Effector memory CD4-positive, alpha-beta T cell (primary cell): ENCODE results near the gene ZBED4.

ENCODE experiments used
- DNase-seq, 3 donors: peaks; one replicate each; pipeline ENCODE4 v3.0.0-alpha.2; 2020
- H3K27ac ChIP-seq: 2 replicates; pipeline ENCODE4 v1.7.0; 2013; ENCODE audit warnings: mild to moderate bottlenecking, low read length, moderate library complexity; ENCODE audit not compliant: insufficient read depth, poor library complexity, severe bottlenecking
- H3K27me3 ChIP-seq: replicated peaks from 2 replicates; pipeline ENCODE4 v1.7.0; 2013; ENCODE audit warnings: mild to moderate bottlenecking, low read length; ENCODE audit not compliant: insufficient read depth, control insufficient read depth, poor library complexity, severe bottlenecking
- H3K36me3 ChIP-seq: 2 replicates; pipeline ENCODE4 v1.7.0; 2013; ENCODE audit warnings: mild to moderate bottlenecking, low read length, moderate library complexity; ENCODE audit not compliant: control insufficient read depth, insufficient read depth
- H3K4me1 ChIP-seq: 2 replicates; pipeline ENCODE4 v1.7.0; 2013; ENCODE audit warnings: low read length, mild to moderate bottlenecking; ENCODE audit not compliant: control insufficient read depth, insufficient read depth, poor library complexity, severe bottlenecking
- H3K4me3 ChIP-seq: 2 replicates; pipeline ENCODE4 v1.7.0; 2013; ENCODE audit warnings: low read length, low read depth, mild to moderate bottlenecking; ENCODE audit not compliant: insufficient read depth, poor library complexity, severe bottlenecking
- H3K9me3 ChIP-seq: 2 replicates; pipeline ENCODE4 v1.7.0; 2013; ENCODE audit warnings: mild to moderate bottlenecking, low read length, moderate library complexity; ENCODE audit not compliant: control insufficient read depth

Gene ZBED4

GRCh38 chr22:49887702-49888101 lies 34.1 kb downstream of the ZBED4 start:
- no peaks in the 10 kb centered on the region for H3K9me3 ChIP-seq
- H3K27me3 ChIP-seq: no peaks in the 10 kb centered on the region
- no peaks in the 10 kb centered on the region for H3K4me1 ChIP-seq
- H3K27ac ChIP-seq: no peak overlapping the region
- H3K4me3 ChIP-seq: no peak overlapping the region
- H3K36me3 ChIP-seq: peaks cover 44% of the 10 kb centered on the region
- DNase-seq: no peak

- no peak for DNase-seq
- H3K36me3 ChIP-seq: peaks cover 40% of the 10 kb centered on the region
- H3K27ac ChIP-seq: no peak overlapping the region
- H3K27me3 ChIP-seq: no peaks in the 10 kb centered on the region
- no peaks in the 10 kb centered on the region for H3K4me1 ChIP-seq
- no peaks in the 10 kb centered on the region for H3K9me3 ChIP-seq
- H3K4me3 ChIP-seq: no peak overlapping the region
Measured at GRCh38 chr22:49889071-49889470, 35.4 kb downstream of the ZBED4 start.

GRCh38 chr22:49892226-49892899 lies 38.7 kb downstream of the ZBED4 start:
- Histone ChIP-seq H3K9me3 (no peaks in the 10 kb centered on the region), H3K27ac (no peak overlapping the region), H3K36me3 (peaks cover 11% of the 10 kb centered on the region), H3K4me1 (no peaks in the 10 kb centered on the region), H3K27me3 (no peaks in the 10 kb centered on the region), H3K4me3 (no peak overlapping the region)
- DNase-seq: no peak

- DNase-seq: no peak
- peaks cover 7% of the 10 kb centered on the region for H3K36me3 ChIP-seq
- H3K4me3 ChIP-seq: no peak overlapping the region
- H3K9me3 ChIP-seq: no peaks in the 10 kb centered on the region
- H3K27ac ChIP-seq: no peak overlapping the region
- no peaks in the 10 kb centered on the region for H3K27me3 ChIP-seq
- H3K4me1 ChIP-seq: no peaks in the 10 kb centered on the region
Measured at GRCh38 chr22:49893025-49893424, 39.4 kb downstream of the ZBED4 start.

- H3K27ac ChIP-seq: no peak overlapping the region
- no peaks in the 10 kb centered on the region for H3K36me3 ChIP-seq
- no peaks in the 10 kb centered on the region for H3K27me3 ChIP-seq
- H3K4me3 ChIP-seq: no peak overlapping the region
- H3K4me1 ChIP-seq: no peaks in the 10 kb centered on the region
- DNase-seq: no peak
- no peaks in the 10 kb centered on the region for H3K9me3 ChIP-seq
Measured at GRCh38 chr22:49894322-49895054, 40.8 kb downstream of the ZBED4 start.

- H3K4me3 ChIP-seq: no peak overlapping the region
- H3K27ac ChIP-seq: no peak overlapping the region
- H3K9me3 ChIP-seq: no peaks in the 10 kb centered on the region
- H3K27me3 ChIP-seq: no peaks in the 10 kb centered on the region
- H3K4me1 ChIP-seq: no peaks in the 10 kb centered on the region
- H3K36me3 ChIP-seq: peaks cover 4% of the 10 kb centered on the region
- DNase-seq: no peak
Measured at GRCh38 chr22:49896201-49896600, 42.6 kb downstream of the ZBED4 start.

- Histone ChIP-seq H3K36me3 (peaks cover 4% of the 10 kb centered on the region), H3K27me3 (no peaks in the 10 kb centered on the region), H3K4me1 (no peaks in the 10 kb centered on the region), H3K4me3 (no peak overlapping the region), H3K9me3 (no peaks in the 10 kb centered on the region), H3K27ac (no peak overlapping the region)
- no peak for DNase-seq
Measured at GRCh38 chr22:49897015-49897684, 43.5 kb downstream of the ZBED4 start.

- Histone ChIP-seq H3K4me3 (no peak overlapping the region), H3K27ac (no peak overlapping the region), H3K9me3 (no peaks in the 10 kb centered on the region), H3K36me3 (peaks cover 19% of the 10 kb centered on the region), H3K4me1 (no peaks in the 10 kb centered on the region), H3K27me3 (no peaks in the 10 kb centered on the region)
- DNase-seq: no peak
Measured at GRCh38 chr22:49899530-49899929, 45.9 kb downstream of the ZBED4 start.

- peaks cover 19% of the 10 kb centered on the region for H3K36me3 ChIP-seq
- no peak for DNase-seq
- H3K9me3 ChIP-seq: no peaks in the 10 kb centered on the region
- H3K4me1 ChIP-seq: no peaks in the 10 kb centered on the region
- H3K4me3 ChIP-seq: no peak overlapping the region
- H3K27me3 ChIP-seq: no peaks in the 10 kb centered on the region
- no peak overlapping the region for H3K27ac ChIP-seq
Measured at GRCh38 chr22:49900441-49901230, 47.0 kb downstream of the ZBED4 start.
